Activated naive CD4-positive, alpha-beta T cell treated with anti-CD3 and anti-CD28 coated beads for 36 hours (primary cell): Measurements from ENCODE around the gene FOXC2. TPM values are rescaled to one million over a fixed set of nuclear protein-coding genes. Genes with fewer than 3 reads are reported as not detected.

Experiments used
- CTCF ChIA-PET: fragments of 350-600 bp; sonication (Branson Sonifier 250); formaldehyde crosslinking; loops from one replicate; lab custom pipeline; 2021; ENCODE audit warnings: antibody characterized with exemption; lab: Charles Lee
- DNase-seq: peaks from one replicate; pipeline ENCODE4 v3.0.0-alpha.2; 2020
- H3K27ac Mint-ChIP-seq: one replicate; pipeline ENCODE4 v1.8.0; 2021; ENCODE audit warnings: mild to moderate bottlenecking, mixed read lengths
- H3K27me3 Mint-ChIP-seq: one replicate; pipeline ENCODE4 v1.8.0; 2021; ENCODE audit warnings: low read depth, mixed read lengths
- H3K36me3 Mint-ChIP-seq: one replicate; pipeline ENCODE4 v1.8.0; 2021; ENCODE audit warnings: low read depth, mixed read lengths
- H3K4me1 Mint-ChIP-seq: one replicate; pipeline ENCODE4 v1.8.0; 2021; ENCODE audit warnings: low read depth, mixed read lengths
- H3K4me3 Mint-ChIP-seq: one replicate; pipeline ENCODE4 v1.8.0; 2021; ENCODE audit warnings: mild to moderate bottlenecking, moderate library complexity, mixed read lengths
- H3K9me3 Mint-ChIP-seq: one replicate; pipeline ENCODE4 v1.8.0; 2021; ENCODE audit warnings: mixed read lengths
- intact Hi-C: fragments of 100-400 bp; cut with micrococcal nuclease; formaldehyde crosslinking; loops from one replicate; pipeline ENCODE4 v1.15.1; 2023
- total RNA-seq, 2 experiments: library from RNA; stranded (reverse); gene quantifications; one replicate each; pipeline ENCODE4 v1.2.3, GENCODE V29; 2021

The FOXC2 gene
- total RNA-seq, 2 experiments from 2014 or later = not detected

DNA sequence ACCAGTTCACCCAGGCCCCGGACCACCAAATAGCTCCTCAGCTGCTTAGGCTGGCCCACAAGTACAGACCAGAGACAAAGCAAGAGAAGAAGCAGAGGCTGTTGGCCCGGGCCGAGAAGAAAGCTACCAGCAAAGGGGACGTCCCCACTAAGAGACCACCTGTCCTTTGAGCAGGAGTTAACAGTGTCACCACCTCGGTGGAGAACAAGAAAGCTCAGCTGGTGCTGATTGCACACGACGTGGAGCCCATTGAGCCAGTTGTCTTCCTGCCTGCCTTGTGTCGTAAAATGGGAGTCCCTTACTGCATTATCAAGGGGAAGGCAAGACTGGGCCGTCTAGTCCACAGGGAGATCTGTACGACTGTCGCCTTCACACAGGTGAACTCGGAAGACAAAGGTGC is 40.9 kb upstream of the FOXC2 start:
- no peaks in the 10 kb centered on the region for H3K4me1 Mint-ChIP-seq
- no peaks in the 10 kb centered on the region for H3K36me3 Mint-ChIP-seq
- no peak overlapping the region for H3K27ac Mint-ChIP-seq
- peaks cover 4% of the 10 kb centered on the region for H3K27me3 Mint-ChIP-seq
- H3K4me3 Mint-ChIP-seq = no peak overlapping the region
- peaks cover 2% of the 10 kb centered on the region for H3K9me3 Mint-ChIP-seq
- DNase-seq = no peak
- intact Hi-C loops = no loop called here
- CTCF ChIA-PET = interaction anchor here (1.1 kb wide), 1 partner anchor 7 kb away, joined by 3 read pairs; no protein-coding TSS in a partner anchor

DNA sequence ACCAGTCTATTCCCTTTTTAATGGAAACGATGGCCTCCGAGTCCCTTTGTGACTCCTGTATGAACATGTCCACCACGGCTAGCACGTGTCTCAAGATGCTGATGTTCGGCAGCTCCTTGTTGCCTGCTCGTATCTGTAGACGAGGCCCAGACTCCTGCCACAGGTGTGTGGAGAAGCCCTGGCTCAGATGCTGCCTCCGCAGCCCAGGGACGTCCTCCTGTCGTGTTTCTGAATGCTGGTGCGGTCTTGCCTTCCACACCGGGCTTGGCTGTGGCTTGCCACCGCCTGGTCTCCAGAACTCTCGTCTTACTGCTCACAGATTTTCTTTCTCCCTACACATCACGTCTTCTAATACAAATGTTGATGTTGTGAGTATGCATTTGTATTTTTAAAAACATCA is 39.3 kb upstream of the FOXC2 start:
- CTCF ChIA-PET = interaction anchor here (0.6 to 1.6 kb wide), 3 partner anchors 9 to 519 kb away, joined by 3 to 7 read pairs (median 4); no protein-coding TSS in a partner anchor
- H3K27ac Mint-ChIP-seq = no peak overlapping the region
- H3K27me3 Mint-ChIP-seq = no peaks in the 10 kb centered on the region
- H3K36me3 Mint-ChIP-seq = no peaks in the 10 kb centered on the region
- no peaks in the 10 kb centered on the region for H3K4me1 Mint-ChIP-seq
- no peak overlapping the region for H3K4me3 Mint-ChIP-seq
- intact Hi-C loops = no loop called here
- no peak for DNase-seq
- peaks cover 2% of the 10 kb centered on the region for H3K9me3 Mint-ChIP-seq

DNA sequence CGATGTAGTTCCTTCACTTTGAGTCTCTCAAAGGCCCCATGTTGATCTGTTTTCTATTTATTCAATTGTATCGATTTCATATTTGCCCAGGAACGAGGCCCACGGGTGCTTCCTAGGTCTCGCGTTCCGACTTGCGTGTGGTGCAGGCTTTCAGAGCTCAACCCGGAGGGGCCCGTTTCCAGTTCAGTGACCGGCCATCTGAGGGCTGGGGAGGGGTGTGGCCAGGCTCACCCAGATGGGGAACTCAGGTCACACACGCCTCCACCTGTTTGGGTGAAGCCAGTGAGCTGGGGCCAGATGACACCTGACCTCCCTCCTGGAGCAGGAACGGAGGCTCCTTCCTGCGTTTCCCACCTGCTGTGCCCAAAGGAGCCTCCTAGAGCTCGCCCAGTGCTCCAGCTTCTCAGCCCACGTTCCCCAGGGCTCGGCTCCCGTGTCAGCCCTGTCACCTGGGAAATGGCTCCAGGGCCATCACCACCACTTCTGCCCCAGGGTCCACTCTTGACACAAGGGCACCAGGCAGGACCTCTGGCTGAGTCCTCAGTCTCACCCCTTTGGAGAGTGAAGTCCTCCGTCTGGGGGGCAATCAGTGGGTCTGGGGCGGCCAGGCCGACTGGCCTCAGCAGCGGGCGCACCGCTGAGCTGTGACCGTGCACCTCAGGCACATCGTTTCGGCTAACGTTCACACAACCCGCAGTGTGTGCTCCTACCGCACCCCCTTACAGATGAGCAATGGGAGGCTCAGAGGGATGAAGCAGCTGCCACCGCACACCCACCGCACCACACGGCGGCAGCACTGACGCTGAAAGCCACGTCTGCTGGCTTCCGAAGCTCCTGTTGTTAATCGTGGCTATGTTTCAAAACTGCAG is 38.3 kb upstream of the FOXC2 start:
- DNase-seq = no peak
- Mint-ChIP-seq H3K4me3 (no peak overlapping the region), H3K9me3 (peaks cover 2% of the 10 kb centered on the region), H3K27ac (no peak overlapping the region), H3K4me1 (no peaks in the 10 kb centered on the region), H3K27me3 (no peaks in the 10 kb centered on the region), H3K36me3 (no peaks in the 10 kb centered on the region)
- CTCF ChIA-PET = interaction anchor here (0.6 to 1.6 kb wide), 2 partner anchors 10 to 387 kb away, joined by 3 to 4 read pairs; no protein-coding TSS in a partner anchor
- intact Hi-C loops = no loop called here

- Mint-ChIP-seq H3K27me3 (no peaks in the 10 kb centered on the region), H3K36me3 (no peaks in the 10 kb centered on the region), H3K4me3 (no peak overlapping the region), H3K27ac (no peak overlapping the region), H3K9me3 (peaks cover 2% of the 10 kb centered on the region), H3K4me1 (no peaks in the 10 kb centered on the region)
- DNase-seq = no peak
- intact Hi-C loops = no loop called here
- CTCF ChIA-PET = interaction anchor here (1.6 kb wide), 1 partner anchor 11 kb away, joined by 4 read pairs; no protein-coding TSS in a partner anchor
Measured at GRCh38 chr16:86529160-86529559, 37.5 kb upstream of the FOXC2 start.

- Mint-ChIP-seq H3K9me3 (peaks cover 2% of the 10 kb centered on the region), H3K4me1 (no peaks in the 10 kb centered on the region), H3K36me3 (no peaks in the 10 kb centered on the region), H3K27ac (no peak overlapping the region), H3K4me3 (no peak overlapping the region), H3K27me3 (no peaks in the 10 kb centered on the region)
- intact Hi-C loops = no loop called here
- no peak for DNase-seq
- CTCF ChIA-PET = no interaction called here
Measured at GRCh38 chr16:86530251-86531190, 36.1 kb upstream of the FOXC2 start.

DNA sequence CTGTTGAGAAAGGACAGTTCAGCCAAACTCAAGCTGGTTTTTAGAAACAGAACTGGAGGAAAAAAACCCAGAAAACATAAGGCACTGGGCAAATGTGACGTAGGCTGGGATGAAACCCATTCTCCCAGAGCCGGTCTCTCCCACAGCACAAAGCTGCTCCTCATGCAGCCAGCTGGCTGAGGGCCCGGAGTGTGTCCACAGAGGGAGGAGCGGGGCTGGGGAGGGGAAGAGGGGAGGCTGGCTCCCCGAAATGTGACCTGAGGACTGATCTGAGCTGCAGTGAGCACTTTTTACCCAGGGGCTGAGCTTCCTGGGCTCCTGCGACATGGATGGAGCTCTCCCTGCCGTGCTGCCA is 35.5 kb upstream of the FOXC2 start:
- Mint-ChIP-seq H3K27ac (no peak overlapping the region), H3K4me1 (no peaks in the 10 kb centered on the region), H3K4me3 (no peak overlapping the region), H3K27me3 (no peaks in the 10 kb centered on the region), H3K36me3 (peaks cover 3% of the 10 kb centered on the region), H3K9me3 (peaks cover 2% of the 10 kb centered on the region)
- CTCF ChIA-PET = no interaction called here
- intact Hi-C loops = no loop called here
- no peak for DNase-seq

DNA sequence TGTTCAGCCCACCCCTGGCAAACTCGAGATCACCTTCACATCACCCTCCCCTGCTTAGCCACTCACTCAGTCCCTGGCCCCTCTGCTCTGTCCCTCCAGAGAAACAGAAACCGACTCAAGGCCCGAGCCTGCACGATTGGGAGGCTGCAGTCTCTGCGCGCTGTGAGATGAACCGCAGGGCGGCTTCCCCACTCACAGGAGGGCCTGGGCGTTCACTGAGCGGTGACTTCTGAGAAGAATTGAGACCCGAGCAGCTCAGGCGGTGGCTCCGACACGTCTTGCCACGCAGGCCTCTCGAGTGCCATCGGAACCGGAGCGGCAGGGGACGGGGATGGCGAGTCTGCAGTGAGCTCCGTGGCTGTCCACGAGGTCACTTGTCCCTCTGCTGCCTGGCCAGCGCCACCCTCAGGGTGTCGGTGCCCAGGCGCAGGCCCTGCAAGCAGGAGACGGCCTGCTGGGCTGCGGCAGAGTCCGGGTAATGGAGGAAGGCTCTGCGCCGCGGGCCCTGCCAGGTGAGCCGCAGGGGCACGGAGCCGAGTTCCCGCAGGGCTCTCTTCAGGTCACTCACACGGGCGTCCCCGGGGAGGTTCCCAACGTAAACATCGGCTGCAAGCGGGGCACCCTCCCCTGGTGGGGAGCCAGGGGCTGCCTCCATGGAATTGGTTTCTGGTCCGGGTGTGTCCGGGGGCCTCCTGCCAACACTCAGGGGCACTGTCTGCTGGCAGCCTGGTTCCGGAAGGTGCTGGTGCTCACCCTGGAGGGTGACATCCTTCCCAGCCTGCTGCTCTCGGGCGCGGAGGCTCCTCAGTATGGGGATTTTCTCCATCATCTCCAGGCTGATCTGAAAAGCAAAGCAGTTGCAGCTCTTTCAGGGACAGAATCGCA is 34.7 kb upstream of the FOXC2 start:
- CTCF ChIA-PET = no interaction called here
- H3K9me3 Mint-ChIP-seq = no peaks in the 10 kb centered on the region
- intact Hi-C loops = no loop called here
- no peak overlapping the region for H3K4me3 Mint-ChIP-seq
- H3K4me1 Mint-ChIP-seq = no peaks in the 10 kb centered on the region
- no peak overlapping the region for H3K27ac Mint-ChIP-seq
- H3K27me3 Mint-ChIP-seq = no peaks in the 10 kb centered on the region
- DNase-seq = no peak
- peaks cover 3% of the 10 kb centered on the region for H3K36me3 Mint-ChIP-seq

DNA sequence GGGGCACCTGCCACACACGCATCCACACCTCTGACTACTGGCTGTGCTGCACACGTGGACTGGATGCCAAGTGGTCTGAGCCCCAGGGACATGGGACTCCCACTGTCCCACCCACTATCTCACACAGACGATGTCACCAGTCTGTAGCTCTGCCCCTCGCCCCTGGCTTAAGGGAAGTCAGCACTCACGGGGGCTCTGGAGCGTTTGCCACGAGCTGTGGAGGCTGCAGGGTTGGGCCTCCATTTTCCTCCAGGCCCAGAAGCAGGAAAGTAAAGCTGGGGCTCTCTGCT is 34.2 kb upstream of the FOXC2 start:
- intact Hi-C loops = no loop called here
- H3K36me3 Mint-ChIP-seq = peaks cover 3% of the 10 kb centered on the region
- H3K27me3 Mint-ChIP-seq = no peaks in the 10 kb centered on the region
- H3K27ac Mint-ChIP-seq = no peak overlapping the region
- no peak for DNase-seq
- CTCF ChIA-PET = no interaction called here
- H3K4me1 Mint-ChIP-seq = no peaks in the 10 kb centered on the region
- no peaks in the 10 kb centered on the region for H3K9me3 Mint-ChIP-seq
- no peak overlapping the region for H3K4me3 Mint-ChIP-seq

DNA sequence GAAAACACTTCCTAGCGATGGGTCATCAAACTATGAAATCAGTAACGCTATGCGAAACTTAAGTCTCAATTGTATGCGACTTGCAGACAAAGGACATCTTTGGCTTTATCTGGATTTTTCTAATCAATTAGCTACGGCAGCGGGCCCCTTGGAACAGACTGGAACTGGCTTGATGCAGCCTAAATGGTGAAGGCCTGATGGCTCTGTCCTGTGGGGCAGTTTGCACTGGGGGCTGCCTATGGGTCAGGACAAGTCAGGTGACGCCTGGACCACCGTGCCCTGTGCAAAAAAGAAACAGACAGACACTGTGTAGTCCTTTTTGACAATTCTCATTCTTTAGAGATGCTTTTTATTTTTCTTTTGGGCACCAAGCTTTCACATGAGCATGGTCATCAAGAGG is 33.6 kb upstream of the FOXC2 start:
- H3K4me3 Mint-ChIP-seq = no peak overlapping the region

GRCh38 chr16:86533767-86534351 is 32.8 kb upstream of the FOXC2 start:
- Mint-ChIP-seq H3K9me3 (no peaks in the 10 kb centered on the region), H3K36me3 (peaks cover 6% of the 10 kb centered on the region), H3K27me3 (no peaks in the 10 kb centered on the region), H3K27ac (no peak overlapping the region), H3K4me1 (no peaks in the 10 kb centered on the region), H3K4me3 (no peak overlapping the region)
- no peak for DNase-seq
- CTCF ChIA-PET = no interaction called here
- intact Hi-C loops = no loop called here

More for the DNA sequence above, 33.6 kb upstream of the FOXC2 start:
- Mint-ChIP-seq H3K4me1 (no peaks in the 10 kb centered on the region), H3K27me3 (no peaks in the 10 kb centered on the region), H3K36me3 (peaks cover 3% of the 10 kb centered on the region), H3K27ac (no peak overlapping the region), H3K9me3 (no peaks in the 10 kb centered on the region)
- DNase-seq = no peak
- intact Hi-C loops = no loop called here
- CTCF ChIA-PET = no interaction called here

GRCh38 chr16:86534779-86535615 is 31.6 kb upstream of the FOXC2 start:
- H3K4me1 Mint-ChIP-seq = no peaks in the 10 kb centered on the region
- no peaks in the 10 kb centered on the region for H3K9me3 Mint-ChIP-seq
- DNase-seq = no peak
- intact Hi-C loops = no loop called here
- H3K27me3 Mint-ChIP-seq = no peaks in the 10 kb centered on the region
- CTCF ChIA-PET = no interaction called here
- H3K27ac Mint-ChIP-seq = no peak overlapping the region
- H3K36me3 Mint-ChIP-seq = peaks cover 6% of the 10 kb centered on the region
- no peak overlapping the region for H3K4me3 Mint-ChIP-seq
